HG03066 (cell line): ENCODE measurements around the gene GAB3.
A peak's percentile ranks its signal among the peaks of the same experiment; 100 is the strongest.

ENCODE experiments used
- ATAC-seq: cut with Tn5 transposase; IDR thresholded peaks from one replicate; pipeline ENCODE4 v1.9.1; 2021; ENCODE audit warnings: low read depth; ENCODE audit not compliant: unreplicated experiment

GAB3 gene

DNA sequence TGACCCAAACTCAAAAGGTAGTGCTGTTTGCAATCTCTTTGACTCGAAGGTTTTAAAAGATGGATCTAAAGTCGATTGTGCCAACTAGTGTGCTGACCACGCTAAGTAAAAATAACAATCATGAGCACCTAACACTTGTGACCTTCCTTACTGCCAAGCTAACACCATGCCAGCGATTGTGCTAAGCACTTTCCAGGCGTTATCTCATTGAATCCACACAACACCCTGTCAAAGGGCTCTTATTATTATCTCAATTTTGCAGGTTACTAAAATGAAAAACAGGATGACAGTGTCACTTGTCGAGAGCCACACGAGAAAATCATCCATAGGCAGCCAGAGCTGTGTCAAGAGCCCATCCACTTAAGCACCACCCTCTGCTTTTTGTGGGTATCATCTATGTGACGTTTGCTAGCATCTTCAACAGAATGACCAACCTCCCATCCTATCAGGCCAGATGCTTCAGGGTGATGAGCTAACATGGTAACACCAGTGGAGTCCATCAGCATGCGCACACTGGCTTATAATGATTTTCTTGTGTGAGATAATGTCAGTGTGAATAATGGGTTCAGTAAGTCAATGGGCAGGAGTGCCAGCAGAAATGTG is 893 bp upstream of the GAB3 start:
- ATAC-seq, result no peak

DNA sequence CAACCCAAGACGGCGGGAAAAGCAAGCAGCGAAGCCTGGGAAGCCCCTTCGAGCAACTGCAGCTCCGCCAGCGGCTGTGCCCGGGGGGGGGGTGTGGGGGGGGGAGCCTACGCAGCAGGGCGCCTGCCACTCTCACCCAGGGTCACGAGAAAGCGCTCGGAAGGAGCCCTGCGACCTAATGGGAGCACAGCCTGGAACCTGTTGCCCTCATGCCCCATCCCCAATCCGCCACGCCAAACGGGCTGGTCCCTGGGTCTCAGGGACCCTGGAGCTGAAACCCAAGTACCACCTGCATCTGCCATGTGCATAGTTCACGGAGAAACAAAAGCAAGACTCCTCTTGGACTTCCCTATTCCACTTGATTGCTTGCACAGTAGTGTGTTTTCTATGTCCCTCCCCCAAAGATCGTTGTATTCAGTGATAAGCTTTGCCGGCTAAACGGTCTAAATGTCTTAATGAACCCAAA is 359 bp upstream of the GAB3 start:
- ATAC-seq, result no peak

DNA sequence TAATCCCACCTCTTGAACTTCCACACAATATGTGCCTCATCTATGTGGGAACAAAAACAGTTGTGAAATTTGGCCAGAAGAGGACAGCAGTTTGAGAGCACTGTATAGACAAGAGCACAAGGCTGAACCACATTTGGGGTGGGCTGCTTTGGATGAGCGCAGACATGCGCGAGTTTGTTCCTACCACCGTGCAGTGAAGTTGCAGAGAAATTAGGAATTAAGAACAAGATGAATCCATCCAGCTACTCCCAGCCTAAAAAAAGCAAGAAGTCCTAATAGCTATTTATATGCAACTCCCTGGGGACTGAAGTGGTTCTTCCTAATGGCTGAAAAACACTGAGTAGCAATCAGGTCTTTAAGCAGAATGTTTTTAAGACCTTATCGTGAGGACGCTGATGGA is 1.0 kb downstream of the GAB3 start:
- no peak for ATAC-seq

DNA sequence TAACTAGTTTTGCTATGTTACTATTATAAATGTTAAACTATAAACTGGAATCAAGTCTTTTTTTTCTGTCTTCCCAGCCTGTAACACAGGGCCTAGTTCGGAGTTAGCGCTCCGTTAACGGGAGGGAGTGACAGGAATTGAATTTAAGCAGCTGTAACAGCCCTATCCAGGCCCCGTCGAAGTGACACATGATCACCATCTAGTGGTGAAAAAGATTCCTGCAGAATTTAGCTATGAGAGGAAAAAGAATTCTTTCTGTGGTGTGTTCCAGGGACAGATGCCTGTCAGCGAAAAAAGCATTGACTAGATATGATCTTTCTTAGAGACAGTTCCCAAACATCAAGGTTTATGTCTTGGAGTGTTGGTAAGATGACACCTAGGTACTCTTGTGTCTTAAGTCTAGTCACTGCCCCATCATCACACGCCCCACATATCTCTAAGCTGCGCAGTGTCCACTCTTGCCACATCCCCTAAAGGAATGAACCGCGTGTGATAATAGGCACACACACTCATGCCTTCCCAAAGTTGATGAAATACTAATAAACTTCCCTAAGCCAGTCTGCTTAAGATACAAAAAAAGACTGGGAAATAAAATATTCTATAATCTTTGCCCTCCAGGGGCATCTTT is 2.1 kb downstream of the GAB3 start:
- ATAC-seq, result no peak

DNA sequence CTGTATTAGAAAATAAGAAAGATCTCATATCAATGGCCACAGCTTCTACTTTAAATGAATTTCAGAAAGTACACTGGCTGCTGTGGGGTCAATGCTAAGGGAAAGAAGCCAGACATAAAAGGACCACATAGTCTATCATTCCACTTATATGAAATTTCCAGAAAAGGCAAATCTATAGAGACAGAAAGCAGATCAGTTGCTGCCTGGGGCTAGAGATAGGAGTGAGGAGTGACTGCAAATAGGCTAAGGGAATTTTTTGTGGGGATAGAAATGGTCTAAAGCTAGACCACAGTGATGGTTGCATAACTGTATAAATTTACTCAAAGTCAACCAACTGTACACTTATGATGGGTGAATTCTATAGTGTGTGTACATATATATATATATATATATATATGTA is 8.3 kb downstream of the GAB3 start:
- no peak for ATAC-seq

DNA sequence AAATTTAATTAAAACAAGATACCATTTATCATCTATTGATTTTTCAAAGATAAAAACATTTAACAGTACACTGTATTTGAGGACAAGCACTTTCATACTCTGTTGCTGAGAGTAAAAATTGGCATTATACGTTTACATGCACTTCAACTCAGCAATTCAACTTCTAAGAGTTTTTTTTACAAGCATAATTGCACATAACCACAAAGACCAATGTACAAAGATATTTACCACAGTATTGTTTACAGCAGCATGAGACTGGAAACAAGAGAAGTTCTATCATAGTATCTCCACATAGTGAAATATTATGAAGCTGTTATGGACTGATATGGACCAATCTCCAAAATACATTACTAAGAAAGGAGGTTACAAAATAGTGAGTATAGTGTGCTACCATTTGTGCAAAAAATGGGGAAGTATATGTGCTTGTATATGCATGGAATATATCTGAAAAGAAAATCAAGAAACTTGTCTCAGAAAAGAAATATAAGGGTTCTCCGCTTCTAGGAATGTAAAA is 10.9 kb downstream of the GAB3 start:
- ATAC-seq, result no peak

DNA sequence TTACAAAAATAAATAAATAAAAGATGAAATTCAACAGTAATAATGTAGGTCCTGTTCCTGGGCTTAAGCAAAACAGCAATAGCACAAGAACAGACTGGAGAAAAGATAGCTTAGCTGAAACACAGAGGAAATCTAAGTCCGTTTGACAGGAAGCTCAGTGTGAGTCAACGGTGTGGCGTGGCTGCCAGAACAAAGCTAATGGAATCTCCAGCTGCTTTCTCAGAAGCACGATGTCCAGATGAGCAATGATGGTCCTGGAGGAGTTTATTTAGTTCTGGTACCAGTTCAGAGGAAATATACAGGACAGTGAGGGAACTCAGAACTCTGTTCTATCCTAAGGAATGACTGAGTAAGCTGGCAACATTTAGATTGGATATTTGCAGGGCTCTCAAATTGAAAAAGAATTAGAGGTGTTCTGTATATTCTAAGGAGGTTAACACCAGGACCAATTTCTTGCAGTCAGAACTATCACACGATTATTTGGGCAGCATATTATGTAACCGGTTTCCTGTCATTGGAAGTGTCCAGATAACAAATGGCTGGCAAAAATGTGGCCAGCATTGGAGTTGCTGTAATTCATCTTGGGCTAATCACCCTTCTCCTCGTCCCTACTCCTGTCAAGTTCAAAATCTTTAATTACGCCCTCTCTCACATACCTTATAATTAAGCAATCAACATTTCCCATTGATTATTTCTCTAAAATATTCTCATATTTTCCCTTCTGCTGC is 12.7 kb downstream of the GAB3 start:
- no peak for ATAC-seq

DNA sequence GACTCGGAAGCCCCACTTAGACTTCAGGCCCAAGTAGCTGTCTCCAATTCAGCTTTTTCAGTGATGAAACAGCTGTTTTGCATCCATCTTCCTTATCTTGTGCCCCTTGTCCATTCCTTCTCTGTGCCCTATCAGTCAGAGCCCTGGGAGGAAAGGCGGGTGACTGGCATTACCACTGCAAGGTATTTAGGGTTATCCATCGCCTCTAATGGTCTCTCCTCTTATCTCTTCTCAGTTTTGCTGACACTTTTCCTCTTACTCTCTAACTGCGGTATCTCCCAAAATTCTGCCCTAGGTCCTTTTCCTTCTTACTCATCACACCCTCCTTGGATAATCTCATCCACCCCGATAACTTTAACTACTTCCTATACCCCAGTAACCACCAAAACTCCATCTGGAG is 13.7 kb downstream of the GAB3 start:
- no peak for ATAC-seq

DNA sequence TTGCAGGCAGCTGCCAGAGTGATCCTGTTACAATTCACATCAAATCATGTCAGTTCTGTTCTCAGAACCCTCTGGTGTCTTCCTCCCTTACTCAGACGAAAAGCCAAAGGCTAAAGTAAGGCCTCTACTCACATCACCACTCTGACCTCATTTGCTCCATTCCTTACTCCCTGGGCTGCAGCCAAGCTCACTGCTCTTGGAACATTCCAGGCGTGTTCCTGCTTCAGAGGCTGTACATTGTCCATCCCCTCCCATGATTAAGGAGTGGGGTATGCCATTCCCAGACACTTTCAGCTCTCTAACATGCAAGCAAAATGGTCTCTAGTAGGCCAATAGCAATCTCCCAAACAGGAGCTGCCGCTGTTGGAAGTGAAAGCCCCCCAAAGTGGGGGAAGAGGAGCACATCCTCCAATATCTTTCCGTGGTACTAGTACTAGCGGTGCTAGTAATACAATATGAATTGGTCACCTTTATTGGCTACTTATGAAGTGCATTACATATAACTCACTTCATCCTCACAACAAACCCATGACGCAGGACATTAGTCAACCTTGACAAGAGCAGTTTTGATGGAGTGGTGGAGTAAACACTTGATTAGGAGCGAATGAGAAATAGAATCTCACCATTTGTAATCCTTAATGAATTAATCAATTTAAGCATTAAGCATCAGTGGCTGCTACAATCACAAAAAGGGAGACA is 15.0 kb downstream of the GAB3 start:
- no peak for ATAC-seq

DNA sequence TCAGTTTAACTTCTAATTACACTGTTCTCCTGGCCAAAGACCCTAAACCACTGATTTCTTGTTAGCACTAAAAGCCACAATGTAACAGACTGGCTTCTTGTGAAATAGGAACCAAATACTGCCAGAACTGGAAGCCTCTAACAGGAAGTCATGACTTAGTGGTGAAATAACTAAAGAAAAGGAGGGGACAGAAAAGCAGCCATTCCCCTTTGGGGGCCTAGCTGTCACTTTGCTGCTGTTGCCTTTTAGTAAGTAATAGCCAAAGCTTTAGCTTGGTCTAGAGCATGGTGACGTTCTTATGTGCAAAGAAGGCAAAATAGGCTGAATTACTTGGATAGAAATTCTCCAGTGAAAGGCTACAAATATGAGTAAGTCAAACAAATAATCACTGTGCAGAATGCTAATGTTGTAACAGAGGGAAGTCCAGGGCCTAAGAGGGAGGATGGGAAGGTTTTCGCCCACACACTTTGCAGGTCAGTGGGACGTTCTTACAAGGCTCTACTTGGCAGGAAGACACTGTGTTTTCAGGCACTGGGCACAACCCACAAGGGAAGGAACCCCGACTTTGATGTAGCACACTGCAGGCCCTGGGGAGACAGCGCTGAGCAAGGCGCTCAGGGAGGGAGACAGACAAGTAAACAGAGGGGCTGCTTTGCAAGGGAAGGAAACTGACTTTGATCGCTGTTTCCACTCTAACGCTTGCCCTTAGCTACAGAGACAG is 16.7 kb downstream of the GAB3 start:
- ATAC-seq, result peak; percentile 73

DNA sequence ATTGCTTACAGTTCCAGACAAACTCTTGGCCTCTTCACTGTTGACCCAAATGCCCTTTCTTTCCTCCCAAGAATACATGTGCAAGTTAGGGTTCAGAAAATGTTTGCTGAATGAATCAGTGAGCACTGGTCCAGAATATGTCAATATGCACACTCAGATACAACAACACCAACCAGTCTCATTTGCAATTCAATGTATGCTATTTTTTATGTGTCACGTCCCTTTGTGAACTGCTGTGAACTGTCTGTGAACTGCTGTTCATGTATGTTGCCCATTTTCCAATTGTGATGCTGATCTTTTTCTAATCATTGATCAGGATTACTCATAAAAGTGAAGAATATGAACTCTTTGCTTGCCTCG is 17.8 kb downstream of the GAB3 start:
- no peak for ATAC-seq

DNA sequence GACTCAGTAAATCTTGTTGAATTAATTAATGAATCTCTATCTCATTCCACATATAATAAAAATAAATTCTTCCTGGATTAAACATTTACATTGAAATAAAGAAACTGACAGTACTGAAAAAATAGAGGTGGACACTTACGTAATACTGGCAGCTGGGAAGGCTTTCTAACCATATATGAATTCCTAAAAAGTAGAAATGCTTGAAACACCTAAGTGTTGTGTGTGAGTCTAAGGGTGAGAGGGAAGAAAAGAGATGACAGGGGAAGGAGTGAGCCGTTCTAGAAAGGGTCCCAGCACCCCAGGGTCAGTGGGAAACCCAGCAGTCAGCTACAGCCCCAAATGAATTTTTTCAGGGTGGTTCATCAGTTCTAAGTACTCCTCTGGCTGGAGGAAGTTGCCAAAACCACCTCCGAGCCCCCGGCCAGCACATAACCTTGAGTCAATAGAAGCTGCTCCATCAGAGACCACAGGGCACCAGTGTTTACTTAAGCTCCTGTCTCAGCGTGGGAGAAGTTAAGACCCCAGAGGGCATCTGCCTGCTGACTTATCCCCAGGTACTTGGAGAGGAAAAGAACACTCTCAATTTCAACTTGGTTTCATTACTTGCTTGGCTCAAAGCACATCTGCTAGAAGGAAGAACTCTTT is 18.3 kb downstream of the GAB3 start:
- ATAC-seq, result no peak

DNA sequence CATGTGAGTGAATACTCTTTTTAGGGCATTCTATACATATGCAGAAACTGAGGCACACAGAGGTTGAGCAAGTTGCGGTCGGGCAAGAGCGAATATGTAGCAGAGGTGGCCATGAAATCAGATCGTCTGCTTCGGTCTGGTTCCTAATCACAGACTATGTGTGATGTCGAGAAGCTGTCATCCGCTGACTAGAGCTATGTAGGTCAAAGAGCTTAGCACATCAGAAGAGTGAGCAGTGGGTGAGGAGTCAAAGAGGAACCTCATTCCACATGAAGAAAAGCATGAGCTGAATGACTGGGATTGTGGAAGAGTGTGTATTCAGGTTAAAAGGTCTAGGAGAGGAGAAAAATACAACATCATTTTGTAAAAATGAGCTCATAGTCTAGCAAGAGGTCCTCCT is 19.0 kb downstream of the GAB3 start:
- no peak for ATAC-seq

DNA sequence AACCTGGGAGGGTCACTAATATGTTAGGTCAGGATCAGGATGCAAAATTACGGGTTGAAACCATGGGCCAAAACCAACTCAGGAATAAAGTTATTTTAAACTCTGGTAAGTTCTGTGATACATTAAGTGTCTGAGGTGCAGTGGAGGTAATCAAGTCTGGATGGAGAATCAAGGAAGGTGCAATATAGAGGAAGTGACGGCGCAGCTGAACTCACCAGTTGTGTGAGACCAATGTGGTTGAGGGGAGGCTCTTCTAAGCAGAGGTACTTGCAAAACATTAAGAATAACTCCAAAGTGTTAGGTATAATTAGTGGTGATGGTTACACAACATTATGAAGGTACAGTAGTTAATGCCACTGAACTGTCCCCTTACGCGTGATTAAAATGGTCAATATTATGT is 19.7 kb downstream of the GAB3 start:
- ATAC-seq, result no peak

DNA sequence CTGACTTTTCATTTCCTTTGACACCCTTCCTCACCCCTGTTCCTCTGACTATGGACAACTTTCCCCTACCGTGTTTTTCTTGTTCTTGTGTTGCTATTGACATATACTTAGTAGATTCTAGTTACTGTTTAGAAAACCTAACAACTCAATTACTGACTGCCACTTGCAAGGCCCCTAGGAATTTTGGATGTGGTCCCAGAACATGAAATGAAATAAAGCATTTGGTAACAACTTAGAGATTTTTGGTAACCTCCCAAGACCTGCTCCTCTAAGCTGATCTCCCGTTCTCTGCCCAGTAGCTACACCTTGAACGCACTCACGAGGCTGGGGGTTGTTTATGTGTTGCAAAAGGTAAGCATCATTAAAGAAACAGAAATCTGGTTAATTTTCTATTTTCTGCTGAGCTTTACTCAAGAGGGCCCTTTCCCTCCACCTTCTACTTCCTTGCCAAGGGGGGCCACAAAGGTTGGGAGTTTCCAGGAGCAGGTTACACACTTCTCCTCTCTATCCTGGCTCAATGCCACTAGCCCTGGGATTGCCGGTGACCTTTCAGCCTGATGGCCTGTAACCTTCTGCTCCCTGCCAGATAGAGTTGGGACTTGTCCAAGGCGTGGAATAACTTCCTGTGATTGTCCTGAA is 20.5 kb downstream of the GAB3 start:
- no peak for ATAC-seq

DNA sequence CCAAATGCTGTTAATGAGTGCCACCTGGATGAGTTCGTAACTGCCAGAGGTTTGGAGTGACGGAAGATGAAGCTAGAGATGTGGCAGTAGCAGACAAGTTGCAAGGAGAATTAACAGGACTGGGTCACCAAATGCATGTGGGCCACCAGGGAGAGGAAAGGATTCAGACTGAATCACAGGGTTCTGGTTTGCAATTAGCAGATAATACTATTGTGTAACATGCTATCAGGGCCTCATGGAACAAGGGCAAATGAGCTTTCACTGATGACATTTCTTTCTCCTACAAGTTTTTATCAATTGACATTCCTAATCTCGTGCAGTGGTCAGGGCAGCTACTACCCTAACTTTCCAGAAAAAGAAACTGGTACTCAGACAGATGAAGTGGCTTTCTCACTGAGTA is 21.4 kb downstream of the GAB3 start:
- no peak for ATAC-seq

DNA sequence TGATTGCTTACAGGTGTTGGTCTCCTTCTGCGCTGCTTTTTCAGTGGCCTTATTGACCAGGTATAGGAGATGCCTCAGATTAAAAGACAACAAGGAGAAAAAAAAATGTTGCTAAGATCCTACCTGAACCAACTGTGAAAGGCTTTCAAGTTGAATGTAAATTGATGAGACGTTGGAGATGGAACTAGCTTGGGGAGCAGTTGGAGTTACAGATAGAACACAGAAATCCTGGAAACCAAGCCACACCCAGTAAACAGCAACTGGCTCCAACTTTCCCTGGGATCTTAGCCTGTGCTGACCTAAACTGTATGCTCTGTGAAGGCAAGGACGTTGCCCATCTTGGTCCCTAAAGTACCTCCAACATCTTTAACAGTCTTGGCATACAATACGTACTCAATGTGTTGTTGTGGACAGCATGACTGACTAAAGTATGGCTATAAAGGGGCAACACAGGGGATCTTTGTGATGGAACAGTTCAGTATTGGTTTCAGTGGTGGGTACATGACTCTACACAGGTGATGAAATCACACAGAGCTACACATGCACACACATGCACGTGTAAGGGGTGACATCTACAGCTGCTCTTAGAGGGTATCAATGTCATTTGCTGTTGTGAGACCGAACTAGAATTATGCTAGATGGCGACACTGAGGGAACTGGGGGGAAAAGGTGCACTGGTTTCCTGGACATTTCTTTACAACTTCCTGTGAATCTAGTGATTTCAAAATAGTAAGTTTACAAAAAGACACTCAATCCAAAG is 22.3 kb downstream of the GAB3 start:
- ATAC-seq, result no peak

DNA sequence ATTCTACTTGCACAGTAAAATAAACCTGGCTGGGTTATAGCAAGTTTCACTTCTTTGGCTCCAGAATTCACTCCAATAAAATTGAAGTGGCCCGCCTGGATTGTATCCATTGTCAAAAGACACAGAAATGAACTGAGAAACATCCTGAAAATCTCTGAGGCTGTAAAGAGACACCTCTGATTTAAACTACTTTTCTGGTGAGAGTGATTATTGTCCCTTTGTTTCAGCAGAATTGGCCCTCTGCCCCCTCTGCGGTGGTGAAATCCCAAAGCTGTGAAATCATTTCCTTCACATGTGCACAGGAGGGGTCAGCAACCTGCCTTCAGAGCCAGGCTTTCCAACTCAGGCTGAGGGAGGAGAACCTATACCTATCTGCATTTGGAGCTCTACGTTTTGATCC is 23.0 kb downstream of the GAB3 start:
- ATAC-seq, result no peak

DNA sequence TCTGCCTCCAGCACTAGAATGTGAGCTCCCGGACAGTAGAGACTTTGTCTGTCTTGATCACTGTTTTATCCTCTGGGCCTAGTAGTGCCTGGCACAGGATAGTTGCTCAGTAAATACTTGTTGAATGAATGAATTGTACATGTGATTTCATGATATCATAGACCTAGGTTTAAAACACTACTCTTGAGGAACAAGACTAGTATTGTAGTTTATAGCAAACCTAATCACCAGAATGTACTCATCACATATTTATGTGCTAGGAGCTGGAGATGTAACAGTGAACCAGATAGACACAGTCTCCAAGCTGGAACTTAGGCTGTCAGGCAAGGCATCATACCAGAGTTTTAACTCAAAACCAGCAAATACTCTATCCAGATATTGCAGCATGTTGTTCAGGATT is 23.5 kb downstream of the GAB3 start:
- no peak for ATAC-seq
